ENCODE data around the gene C9orf50. TPM values are rescaled to one million over a fixed set of nuclear protein-coding genes. Genes with fewer than 3 reads are reported as not detected.

C9orf50 gene
- total RNA-seq, 1 donor = 0.36 TPM

GRCh38 chr9:129581505-129582189 lies 39.3 kb downstream of the C9orf50 start:
- Histone ChIP-seq H3K27me3 (ENCODE audit: insufficient read depth, low read length) (no peaks in the 10 kb centered on the region), H3K4me3 (ENCODE audit: insufficient read depth, low read length) (no peak overlapping the region), H3K4me2 (ENCODE audit: insufficient read depth, low read length) (no peak overlapping the region), H3K27ac (ENCODE audit: low read depth, low read length) (no peak overlapping the region), H3K36me3 (ENCODE audit: insufficient read depth, low read length) (no peaks in the 10 kb centered on the region), H3K9me3 (ENCODE audit: low read depth, low read length) (no peaks in the 10 kb centered on the region), H4K20me1 (ENCODE audit: insufficient read depth, low read length) (no peaks in the 10 kb centered on the region), H2AFZ (ENCODE audit: low read length) (no peak overlapping the region), H3K4me1 (ENCODE audit: insufficient read depth, low read length) (no peaks in the 10 kb centered on the region), H3K79me2 (ENCODE audit: insufficient read depth, low read length) (no peaks in the 10 kb centered on the region)
- DNase-seq (ENCODE audit: insufficient read length, low spot score, missing footprints) = no peak
- no peak for TF ChIP-seq CTCF (IDR thresholded peaks at IDR 0.05; ENCODE audit: extremely low read depth, low read depth, low read length)

GRCh38 chr9:129580211-129580915 lies 40.5 kb downstream of the C9orf50 start:
- Histone ChIP-seq H3K4me3 (ENCODE audit: insufficient read depth, low read length) (no peak overlapping the region), H3K4me1 (ENCODE audit: insufficient read depth, low read length) (peaks cover 10% of the 10 kb centered on the region), H3K79me2 (ENCODE audit: insufficient read depth, low read length) (no peaks in the 10 kb centered on the region), H3K27ac (ENCODE audit: low read depth, low read length) (no peak overlapping the region), H3K27me3 (ENCODE audit: insufficient read depth, low read length) (no peaks in the 10 kb centered on the region), H4K20me1 (ENCODE audit: insufficient read depth, low read length) (no peaks in the 10 kb centered on the region), H2AFZ (ENCODE audit: low read length) (no peak overlapping the region), H3K9me3 (ENCODE audit: low read depth, low read length) (no peaks in the 10 kb centered on the region), H3K36me3 (ENCODE audit: insufficient read depth, low read length) (no peaks in the 10 kb centered on the region), H3K4me2 (ENCODE audit: insufficient read depth, low read length) (no peak overlapping the region)
- no peak for TF ChIP-seq CTCF (IDR thresholded peaks at IDR 0.05; ENCODE audit: extremely low read depth, low read depth, low read length)
- DNase-seq (ENCODE audit: insufficient read length, low spot score, missing footprints) = no peak

GRCh38 chr9:129579294-129579693 lies 41.6 kb downstream of the C9orf50 start:
- Histone ChIP-seq H3K4me1 (ENCODE audit: insufficient read depth, low read length) (peaks cover 14% of the 10 kb centered on the region), H3K9me3 (ENCODE audit: low read depth, low read length) (no peaks in the 10 kb centered on the region), H2AFZ (ENCODE audit: low read length) (no peak overlapping the region), H3K4me2 (ENCODE audit: insufficient read depth, low read length) (no peak overlapping the region), H3K27ac (ENCODE audit: low read depth, low read length) (no peak overlapping the region), H3K4me3 (ENCODE audit: insufficient read depth, low read length) (no peak overlapping the region), H4K20me1 (ENCODE audit: insufficient read depth, low read length) (no peaks in the 10 kb centered on the region), H3K36me3 (ENCODE audit: insufficient read depth, low read length) (no peaks in the 10 kb centered on the region), H3K27me3 (ENCODE audit: insufficient read depth, low read length) (no peaks in the 10 kb centered on the region), H3K79me2 (ENCODE audit: insufficient read depth, low read length) (no peaks in the 10 kb centered on the region)
- TF ChIP-seq CTCF (IDR thresholded peaks at IDR 0.05; ENCODE audit: extremely low read depth, low read depth, low read length) = no peak
- DNase-seq (ENCODE audit: insufficient read length, low spot score, missing footprints) = no peak
